ENCODE results near the gene SMIM3.
"Not testable (repeated sequence)": the region's sequence is repeated elsewhere in the genome, so short reads cannot be mapped to it uniquely, and the experiment has no call there.

The SMIM3 gene

GRCh38 chr5:150793423-150793888 lies 14.9 kb downstream of the SMIM3 start:
- DNase-seq (ENCODE audit: low read depth in 2 of 2), result not testable (repeated sequence)

- DNase-seq (ENCODE audit: low read depth in 2 of 2), result no peak
Observed at GRCh38 chr5:150794927-150795326, 16.4 kb downstream of the SMIM3 start.

- no peak for DNase-seq (ENCODE audit: low read depth in 2 of 2)
Observed at GRCh38 chr5:150797384-150797783, 18.8 kb downstream of the SMIM3 start.

- DNase-seq (ENCODE audit: low read depth in 2 of 2), result no peak
Observed at GRCh38 chr5:150801117-150801927, 22.8 kb downstream of the SMIM3 start.

GRCh38 chr5:150804388-150804787 lies 25.8 kb downstream of the SMIM3 start:
- no peak for DNase-seq (ENCODE audit: low read depth in 2 of 2)

GRCh38 chr5:150809363-150809762 lies 30.8 kb downstream of the SMIM3 start:
- no peak for DNase-seq (ENCODE audit: low read depth in 2 of 2)

GRCh38 chr5:150815010-150815409 lies 36.5 kb downstream of the SMIM3 start:
- no peak for DNase-seq (ENCODE audit: low read depth in 2 of 2)

GRCh38 chr5:150816946-150817345 lies 38.4 kb downstream of the SMIM3 start:
- no peak for DNase-seq (ENCODE audit: low read depth in 2 of 2)

GRCh38 chr5:150829744-150830143 lies 51.2 kb downstream of the SMIM3 start:
- DNase-seq (ENCODE audit: low read depth in 2 of 2), result no peak

- DNase-seq (ENCODE audit: low read depth in 2 of 2), result not testable (repeated sequence)
Observed at GRCh38 chr5:150831821-150832220, 53.3 kb downstream of the SMIM3 start.

- no peak for DNase-seq (ENCODE audit: low read depth in 2 of 2)
Observed at GRCh38 chr5:150836064-150836463, 57.5 kb downstream of the SMIM3 start.

GRCh38 chr5:150836703-150837102 lies 58.1 kb downstream of the SMIM3 start:
- DNase-seq (ENCODE audit: low read depth in 2 of 2), result no peak

- DNase-seq (ENCODE audit: low read depth in 2 of 2), result not testable (repeated sequence)
Observed at GRCh38 chr5:150845185-150845859, 66.8 kb downstream of the SMIM3 start.

- not testable (repeated sequence) for DNase-seq (ENCODE audit: low read depth in 2 of 2)
Observed at GRCh38 chr5:150846308-150846653, 67.7 kb downstream of the SMIM3 start, which contains the start of gene IRGM. IRGM (plus strand) TSS chr5:150846521; CDS start chr5:150848124, 1,603 bp downstream.
